ENCODE data around the gene TOM1L1. TPM values are rescaled to one million over a fixed set of nuclear protein-coding genes. Genes with fewer than 3 reads are reported as not detected.

Gene TOM1L1
- total RNA-seq, 1 experiment from 2014 or later: 55.4 TPM

DNA sequence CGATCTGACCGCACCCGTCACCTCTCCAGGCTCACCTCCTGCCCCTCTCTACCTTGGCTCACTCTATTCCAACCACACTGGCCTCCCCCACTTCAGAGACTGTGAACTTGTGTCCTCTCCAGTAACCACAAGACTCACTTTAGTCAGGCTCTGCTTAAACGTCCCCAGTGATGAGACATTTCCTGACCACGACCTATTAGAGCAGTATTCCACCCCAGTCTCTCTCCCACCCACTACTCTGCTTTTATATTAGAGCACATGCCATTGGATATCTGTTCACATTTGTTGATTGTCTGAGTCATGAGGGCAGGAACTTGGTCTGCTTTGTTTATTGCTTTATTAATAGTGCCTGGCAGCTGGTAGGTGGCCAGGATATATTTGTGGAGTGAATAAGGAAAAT lies 47.7 kb downstream of the TOM1L1 start:
- no peak for DNase-seq (ENCODE audit: low spot score)
- Histone ChIP-seq H3K27me3 (replicated peaks; ENCODE audit: insufficient read depth, low read depth, low read length, poor library complexity) (no peaks in the 10 kb centered on the region), H3K9me3 (ENCODE audit: low read depth, low read length, poor library complexity, severe bottlenecking) (no peaks in the 10 kb centered on the region), H3K27ac (ENCODE audit: low read depth, low read length, poor library complexity, severe bottlenecking) (no peak overlapping the region), H3K4me1 (ENCODE audit: insufficient read depth, low read length, poor library complexity, severe bottlenecking) (no peaks in the 10 kb centered on the region), H3K4me3 (ENCODE audit: low read depth, low read length, poor library complexity, severe bottlenecking) (no peak overlapping the region), H3K36me3 (ENCODE audit: insufficient read depth, low read length, poor library complexity, severe bottlenecking) (peaks cover 34% of the 10 kb centered on the region)
- POLR2A ChIA-PET (ENCODE audit: low non-redundant PET): no interaction called here
- CTCF ChIA-PET: no interaction called here
- BruUV-seq (replicated peaks): no TSS peak
- TF ChIP-seq EZH2 (IDR thresholded peaks at IDR 0.05; ENCODE audit: borderline replicate concordance, low read depth, low read length, poor library complexity, severe bottlenecking): no peak
- TF ChIP-seq CTCF (conservative IDR thresholded peaks at IDR 0.05; ENCODE audit: low read depth, low read length): no peak
- intact Hi-C loops (cut with micrococcal nuclease; ENCODE audit: unreplicated experiment): no loop called here

- Histone ChIP-seq H3K36me3 (ENCODE audit: insufficient read depth, low read length, poor library complexity, severe bottlenecking) (peaks cover 34% of the 10 kb centered on the region), H3K4me3 (ENCODE audit: low read depth, low read length, poor library complexity, severe bottlenecking) (no peak overlapping the region), H3K4me1 (ENCODE audit: insufficient read depth, low read length, poor library complexity, severe bottlenecking) (no peaks in the 10 kb centered on the region), H3K27ac (ENCODE audit: low read depth, low read length, poor library complexity, severe bottlenecking) (peak overlapping the region; percentile 21), H3K9me3 (ENCODE audit: low read depth, low read length, poor library complexity, severe bottlenecking) (no peaks in the 10 kb centered on the region), H3K27me3 (replicated peaks; ENCODE audit: insufficient read depth, low read depth, low read length, poor library complexity) (no peaks in the 10 kb centered on the region)
- no peak for DNase-seq (ENCODE audit: low spot score)
- no peak for TF ChIP-seq CTCF (conservative IDR thresholded peaks at IDR 0.05; ENCODE audit: low read depth, low read length)
- TF ChIP-seq EZH2 (IDR thresholded peaks at IDR 0.05; ENCODE audit: borderline replicate concordance, low read depth, low read length, poor library complexity, severe bottlenecking): no peak
- ChIA-PET POLR2A (ENCODE audit: low non-redundant PET) (no interaction called here), CTCF (no interaction called here)
- intact Hi-C loops (cut with micrococcal nuclease; ENCODE audit: unreplicated experiment): no loop called here
- BruUV-seq (replicated peaks): no TSS peak
Measured at GRCh38 chr17:54950116-54950515, 49.5 kb downstream of the TOM1L1 start.

- no peak for DNase-seq (ENCODE audit: low spot score)
- Histone ChIP-seq H3K4me1 (ENCODE audit: insufficient read depth, low read length, poor library complexity, severe bottlenecking) (no peaks in the 10 kb centered on the region), H3K27me3 (replicated peaks; ENCODE audit: insufficient read depth, low read depth, low read length, poor library complexity) (no peaks in the 10 kb centered on the region), H3K36me3 (ENCODE audit: insufficient read depth, low read length, poor library complexity, severe bottlenecking) (peaks cover 34% of the 10 kb centered on the region), H3K9me3 (ENCODE audit: low read depth, low read length, poor library complexity, severe bottlenecking) (no peaks in the 10 kb centered on the region), H3K4me3 (ENCODE audit: low read depth, low read length, poor library complexity, severe bottlenecking) (no peak overlapping the region), H3K27ac (ENCODE audit: low read depth, low read length, poor library complexity, severe bottlenecking) (no peak overlapping the region)
- no peak for TF ChIP-seq CTCF (conservative IDR thresholded peaks at IDR 0.05; ENCODE audit: low read depth, low read length)
- TF ChIP-seq EZH2 (IDR thresholded peaks at IDR 0.05; ENCODE audit: borderline replicate concordance, low read depth, low read length, poor library complexity, severe bottlenecking): no peak
- CTCF ChIA-PET: no interaction called here
- POLR2A ChIA-PET (ENCODE audit: low non-redundant PET): no interaction called here
- BruUV-seq (replicated peaks): no TSS peak
- intact Hi-C loops (cut with micrococcal nuclease; ENCODE audit: unreplicated experiment): no loop called here
Measured at GRCh38 chr17:54951286-54951685, 50.6 kb downstream of the TOM1L1 start.

Measured in A673 (cell line).